Thyroid gland (tissue), 4 donors: ENCODE results near the gene BHMT. TPM values are rescaled to one million over a fixed set of nuclear protein-coding genes. Genes with fewer than 3 reads are reported as not detected.
"Not testable (repeated sequence)": the region's sequence is repeated elsewhere in the genome, so short reads cannot be mapped to it uniquely, and the experiment has no call there.

ENCODE experiments used
- DNase-seq, 2 donors: peaks; one replicate each; pipeline ENCODE4 v3.0.0-alpha.2; 2019
- H3K27ac ChIP-seq, 3 donors: fragments of 200-600 bp; sonication (generic); 1 replicate in 2 of 3; 2 replicates in 1 of 3; pipeline ENCODE4 v1.5.1; 2016 to 2019; ENCODE audit warnings: mild to moderate bottlenecking in 1 of 3, moderate library complexity in 1 of 3
- H3K27me3 ChIP-seq: fragments of 200-600 bp; sonication (generic); one replicate; pipeline ENCODE4 v1.5.1; 2019
- H3K36me3 ChIP-seq, 2 donors: fragments of 200-600 bp; sonication (generic); one replicate each; pipeline ENCODE4 v1.5.1; 2016 to 2019
- H3K4me1 ChIP-seq, 2 donors: fragments of 200-600 bp; sonication (generic); one replicate each; pipeline ENCODE4 v1.5.1; 2017 to 2019
- H3K4me3 ChIP-seq, 3 donors: fragments of 200-600 bp; sonication (generic); replicated peaks in 1 of 3; 1 replicate in 2 of 3; 2 replicates in 1 of 3; pipeline ENCODE4 v1.5.1; 2016; ENCODE audit warnings: mild to moderate bottlenecking in 1 of 3
- H3K9me3 ChIP-seq: fragments of 200-600 bp; sonication (generic); one replicate; pipeline ENCODE4 v1.5.1; 2017
- CTCF ChIP-seq, 6 experiments: fragments of 200-600 bp in 3 of 6; fragments of 450-650 bp in 3 of 6; sonication (generic) in 3 of 6; IDR thresholded peaks; one replicate each; pipeline ENCODE4 v1.5.1; 2016 to 2019; ENCODE audit warnings: antibody characterized with exemption in 6 of 6, mild to moderate bottlenecking in 2 of 6, inconsistent platforms in 1 of 6, moderate library complexity in 1 of 6
- POLR2A ChIP-seq, 2 donors: fragments of 450-650 bp; IDR thresholded peaks; one replicate each; pipeline ENCODE4 v1.6.1; 2017; ENCODE audit warnings: antibody characterized with exemption in 2 of 2, mild to moderate bottlenecking in 2 of 2, moderate library complexity in 1 of 2
- WGBS, 2 donors: methylation state at CpG; one replicate each; pipeline ENCODE4 v1.1.5; 2017; 5-methylcytosine and 5-hydroxymethylcytosine counted together
- intact Hi-C: fragments of 100-400 bp; cut with DNase I; formaldehyde crosslinking; loops from one replicate; pipeline ENCODE4 v1.15.1; 2023
- total RNA-seq, 4 donors: library from RNA; depleted of rRNA; stranded (reverse); fragments of >200 nt; gene quantifications; one replicate each; pipeline ENCODE4 v1.2.3, GENCODE V29; 2016

BHMT gene
- total RNA-seq, 4 donors from 2014 or later = 1.2 to 2.0 (median 1.2) TPM; not detected in 1

GRCh38 chr5:79149433-79149832, 37.8 kb downstream of the BHMT start:
- 86 to 89% methylated on average over 3 of the region's 3 CpGs for WGBS, 2 donors
- no peak for DNase-seq
- TF ChIP-seq CTCF (IDR thresholded peaks at IDR 0.05) = no peak
- Histone ChIP-seq H3K9me3 (no peaks in the 10 kb centered on the region), H3K27me3 (no peaks in the 10 kb centered on the region), H3K36me3 (no peaks in the 10 kb centered on the region), H3K4me3 (no peak overlapping the region), H3K4me1 (no peaks in the 10 kb centered on the region), H3K27ac (no peak overlapping the region)
- intact Hi-C loops = no loop called here

GRCh38 chr5:79151942-79152671, 40.5 kb downstream of the BHMT start:
- Histone ChIP-seq H3K9me3 (no peaks in the 10 kb centered on the region), H3K4me1 (no peaks in the 10 kb centered on the region), H3K27me3 (no peaks in the 10 kb centered on the region), H3K36me3 (no peaks in the 10 kb centered on the region), H3K4me3 (no peak overlapping the region), H3K27ac (no peak overlapping the region)
- DNase-seq = no peak
- 63 to 81% methylated on average over 6 of the region's 6 CpGs for WGBS, 2 donors
- no peak for TF ChIP-seq POLR2A (IDR thresholded peaks at IDR 0.05)
- TF ChIP-seq CTCF (IDR thresholded peaks at IDR 0.05) = no peak
- intact Hi-C loops = no loop called here

- no peak overlapping the region for H3K4me3 ChIP-seq
- no peak for DNase-seq
- 79 to 83% methylated on average over 2 of the region's 2 CpGs for WGBS, 2 donors
- intact Hi-C loops = no loop called here
- TF ChIP-seq CTCF (IDR thresholded peaks at IDR 0.05) (no peak), POLR2A (IDR thresholded peaks at IDR 0.05) (no peak)
- no peaks in the 10 kb centered on the region for H3K4me1 ChIP-seq
- H3K27ac ChIP-seq = no peak overlapping the region
- H3K36me3 ChIP-seq = no peaks in the 10 kb centered on the region
- H3K27me3 ChIP-seq = no peaks in the 10 kb centered on the region
- H3K9me3 ChIP-seq = no peaks in the 10 kb centered on the region
Measured at GRCh38 chr5:79157305-79157704, 45.7 kb downstream of the BHMT start.

GRCh38 chr5:79161647-79162046, 50.0 kb downstream of the BHMT start:
- intact Hi-C loops, H3K27ac ChIP-seq, H3K4me3 ChIP-seq, H3K27me3 ChIP-seq, H3K9me3 ChIP-seq, DNase-seq, H3K4me1 ChIP-seq, H3K36me3 ChIP-seq: not testable (repeated sequence)
- WGBS, 2 donors = 85 to 88% methylated on average over 7 of the region's 7 CpGs

- TF ChIP-seq POLR2A (IDR thresholded peaks at IDR 0.05) = no peak
- no peak for TF ChIP-seq CTCF (IDR thresholded peaks at IDR 0.05)
- Histone ChIP-seq H3K9me3 (no peaks in the 10 kb centered on the region), H3K27ac (no peak overlapping the region), H3K4me1 (no peaks in the 10 kb centered on the region), H3K36me3 (no peaks in the 10 kb centered on the region), H3K27me3 (no peaks in the 10 kb centered on the region), H3K4me3 (no peak overlapping the region)
- DNase-seq = no peak
- intact Hi-C loops = no loop called here
Measured at GRCh38 chr5:79168031-79168430, 56.4 kb downstream of the BHMT start.

- intact Hi-C loops = no loop called here
- H3K27me3 ChIP-seq = no peaks in the 10 kb centered on the region
- H3K4me3 ChIP-seq = no peak overlapping the region
- no peaks in the 10 kb centered on the region for H3K36me3 ChIP-seq
- H3K4me1 ChIP-seq = no peaks in the 10 kb centered on the region
- no peaks in the 10 kb centered on the region for H3K9me3 ChIP-seq
- TF ChIP-seq POLR2A (IDR thresholded peaks at IDR 0.05) (no peak), CTCF (IDR thresholded peaks at IDR 0.05) (no peak)
- DNase-seq = no peak
- no peak overlapping the region for H3K27ac ChIP-seq
Measured at GRCh38 chr5:79170661-79171060, 59.1 kb downstream of the BHMT start.
